Stimulated activated CD8-positive, alpha-beta memory T cell treated with anti-CD3 and anti-CD28 coated beads, Interleukin-7, amount 100 ng/mL, for 1 hour (primary cell): ENCODE results near the gene CDIPT.

Experiments
- DNase-seq, 2 donors: peaks; one replicate each; pipeline ENCODE4 v3.0.0-alpha.2; 2020; ENCODE audit warnings: low read depth in 2 of 2

CDIPT gene

DNA sequence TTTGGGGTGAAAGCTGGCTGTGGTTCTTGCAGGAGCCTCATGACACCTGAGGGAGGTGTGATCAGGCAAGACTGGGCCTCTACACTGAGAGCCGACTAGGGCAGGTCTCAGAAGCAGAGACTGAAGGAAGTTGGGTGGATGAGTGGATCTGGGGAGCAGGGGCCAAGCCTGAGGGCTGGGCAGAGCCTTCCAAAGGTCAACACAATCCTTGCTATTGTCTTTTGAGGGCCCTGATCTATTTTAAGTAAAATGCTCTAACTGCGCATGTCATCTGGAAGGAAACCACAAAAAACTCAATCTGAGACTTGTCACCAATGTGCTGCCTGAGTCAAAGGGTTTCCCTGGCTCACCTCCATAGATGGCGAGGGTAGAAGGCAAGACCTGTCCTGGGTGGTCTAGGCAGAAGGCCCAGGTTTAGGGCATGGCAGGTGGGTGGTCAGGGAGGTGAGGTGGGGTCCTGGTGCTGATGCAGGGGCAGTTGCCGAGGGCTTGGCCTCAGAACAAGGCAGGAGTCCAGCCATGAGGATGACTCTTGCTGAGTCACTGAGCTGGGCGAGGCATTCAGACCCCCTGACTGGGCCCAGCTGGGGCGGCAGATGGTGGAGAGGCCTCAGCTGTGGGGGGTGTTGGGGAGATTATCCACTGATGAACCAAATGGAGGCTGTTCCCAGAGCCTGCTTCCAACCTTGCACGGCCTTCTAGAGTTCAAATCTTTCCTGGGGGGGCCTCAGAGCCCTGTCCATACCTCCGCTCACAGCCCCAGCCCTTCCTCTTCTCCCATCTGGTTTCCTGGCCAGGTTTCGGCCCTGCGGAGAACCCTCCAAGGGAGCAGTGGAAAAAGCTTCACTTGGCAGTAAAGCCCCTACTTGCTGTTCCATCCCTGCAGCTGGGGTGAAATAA lies 37.6 kb downstream of the CDIPT start:
- no peak for DNase-seq

DNA sequence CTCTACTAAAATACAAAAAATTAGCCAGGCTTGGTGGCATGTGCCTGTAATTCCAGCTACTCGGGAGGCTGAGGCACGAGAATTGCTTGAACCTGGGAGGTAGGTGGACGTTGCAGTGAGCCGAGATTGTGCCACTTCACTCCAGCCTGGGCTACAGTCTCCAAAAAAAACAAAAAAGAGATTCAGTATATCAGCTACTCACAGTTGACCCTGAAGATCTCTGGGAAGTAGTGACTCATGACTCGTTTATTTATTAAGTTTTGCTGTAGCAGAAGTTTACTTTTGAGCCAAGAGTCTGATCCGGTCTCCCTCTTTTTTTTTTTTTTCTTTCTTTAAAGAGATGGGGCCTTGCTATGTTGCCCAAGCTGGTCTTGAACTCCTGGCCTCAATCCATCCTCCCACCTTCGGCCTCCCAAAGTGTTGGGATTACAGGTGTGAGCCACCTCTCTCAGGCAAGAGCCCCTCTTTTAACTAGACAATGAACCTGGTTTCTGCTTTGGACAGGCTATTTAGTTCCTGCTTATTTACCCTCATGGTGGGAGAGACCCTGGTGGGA lies 38.4 kb downstream of the CDIPT start:
- no peak for DNase-seq

DNA sequence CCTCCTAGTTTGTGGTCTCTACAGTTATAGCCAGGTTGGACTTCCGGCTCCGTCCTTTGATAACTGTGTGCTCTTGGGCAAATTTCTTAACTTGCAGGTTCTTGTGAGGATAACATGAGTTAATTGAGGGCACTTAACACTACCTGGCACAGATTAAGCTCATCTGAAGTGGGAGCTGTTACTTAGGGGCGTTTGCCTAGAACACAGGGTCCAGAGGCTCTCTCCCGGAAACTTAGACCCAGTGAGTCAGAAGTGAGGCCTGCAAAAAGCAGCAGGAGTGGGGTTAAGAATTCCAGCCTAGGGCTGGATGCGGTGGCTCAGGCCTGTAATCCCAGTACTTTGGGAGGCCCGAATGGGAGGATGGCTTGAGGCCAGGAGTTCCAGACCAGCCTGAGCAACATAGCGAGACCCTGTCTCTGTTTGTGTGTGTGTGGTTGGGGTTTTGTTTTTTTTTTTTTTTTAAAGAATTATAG lies 41.3 kb downstream of the CDIPT start:
- DNase-seq, result no peak

DNA sequence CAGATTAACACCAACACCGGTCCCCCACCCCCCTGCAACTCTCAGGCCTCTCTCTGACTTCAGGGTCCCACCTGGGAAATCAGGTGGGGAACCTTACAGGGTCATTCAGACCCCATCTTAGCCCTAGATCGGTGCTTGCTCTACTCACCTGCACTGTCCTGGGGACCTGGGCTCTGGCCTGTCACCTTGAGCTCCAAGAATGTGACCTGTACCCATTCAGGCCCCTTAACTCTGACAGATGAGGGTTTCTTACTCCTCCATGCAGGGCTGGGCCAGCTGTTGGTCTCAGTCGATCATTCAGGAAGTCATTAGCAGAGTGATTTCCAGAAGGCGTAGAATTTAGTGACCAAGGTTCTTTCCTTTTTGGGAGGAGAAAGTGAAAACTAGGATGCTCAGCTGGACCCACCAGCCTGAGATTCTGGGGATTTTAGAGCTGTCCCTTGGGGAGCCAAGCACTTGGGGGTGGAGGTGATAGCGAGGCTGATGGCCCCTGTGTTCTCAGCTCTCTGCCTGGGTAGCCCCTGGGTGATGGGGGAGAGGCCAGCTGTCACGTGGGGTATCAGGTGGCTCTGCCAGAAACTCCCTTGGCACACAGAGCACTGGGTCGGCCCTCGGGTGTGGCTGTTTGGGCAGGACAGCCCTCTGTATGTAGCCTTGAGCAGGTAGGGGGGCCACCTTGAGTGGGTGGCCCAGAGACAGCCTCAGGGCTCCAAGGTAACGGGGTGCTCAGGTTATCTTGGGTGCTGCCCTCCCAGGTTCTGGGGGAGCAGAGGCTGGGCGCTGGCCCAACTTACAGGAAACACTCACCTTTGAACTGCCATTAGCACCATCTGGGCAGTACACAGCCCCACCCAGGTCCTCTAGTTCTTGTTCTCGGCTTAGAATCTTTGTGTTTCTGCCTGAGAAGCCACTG lies 42.0 kb downstream of the CDIPT start:
- DNase-seq, result no peak

DNA sequence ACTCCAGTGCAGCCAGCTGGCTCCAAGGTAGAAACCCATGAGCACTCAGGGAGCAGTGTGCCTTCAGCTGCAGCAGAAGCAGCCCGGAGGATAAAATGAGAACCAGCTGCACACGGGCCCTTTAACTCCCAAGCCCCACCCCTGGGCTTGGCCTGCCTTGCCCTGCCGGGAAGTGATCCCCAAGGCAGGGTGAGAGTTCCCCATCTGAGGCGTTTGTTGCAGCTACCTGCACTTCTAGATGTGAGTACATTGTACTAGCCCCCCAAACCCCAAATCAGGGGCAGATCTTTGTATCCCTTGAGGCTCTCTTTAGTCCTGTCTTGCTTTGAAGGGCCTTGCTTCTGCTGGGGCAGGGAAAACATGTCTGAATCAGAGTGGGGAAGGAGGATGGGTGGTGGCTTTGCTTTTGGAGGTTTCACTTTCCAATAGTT lies 42.7 kb downstream of the CDIPT start, which contains the start of gene MVP:
Gene MVP, plus strand, starts transcription at position 192 of the 431 bp plus-strand sequence. CDS start 10,088 bp downstream, outside the sequence.
- DNase-seq, result no peak

DNA sequence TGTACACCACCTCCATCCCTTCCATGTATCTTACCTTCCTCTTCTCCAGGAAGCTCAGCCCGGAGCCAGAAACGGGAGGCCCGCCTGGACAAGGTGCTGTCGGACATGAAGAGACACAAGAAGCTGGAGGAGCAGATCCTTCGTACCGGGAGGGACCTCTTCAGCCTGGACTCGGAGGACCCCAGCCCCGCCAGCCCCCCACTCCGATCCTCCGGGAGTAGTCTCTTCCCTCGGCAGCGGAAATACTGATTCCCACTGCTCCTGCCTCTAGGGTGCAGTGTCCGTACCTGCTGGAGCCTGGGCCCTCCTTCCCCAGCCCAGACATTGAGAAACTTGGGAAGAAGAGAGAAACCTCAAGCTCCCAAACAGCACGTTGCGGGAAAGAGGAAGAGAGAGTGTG lies 43.5 kb downstream of the CDIPT start:
- DNase-seq, result no peak

DNA sequence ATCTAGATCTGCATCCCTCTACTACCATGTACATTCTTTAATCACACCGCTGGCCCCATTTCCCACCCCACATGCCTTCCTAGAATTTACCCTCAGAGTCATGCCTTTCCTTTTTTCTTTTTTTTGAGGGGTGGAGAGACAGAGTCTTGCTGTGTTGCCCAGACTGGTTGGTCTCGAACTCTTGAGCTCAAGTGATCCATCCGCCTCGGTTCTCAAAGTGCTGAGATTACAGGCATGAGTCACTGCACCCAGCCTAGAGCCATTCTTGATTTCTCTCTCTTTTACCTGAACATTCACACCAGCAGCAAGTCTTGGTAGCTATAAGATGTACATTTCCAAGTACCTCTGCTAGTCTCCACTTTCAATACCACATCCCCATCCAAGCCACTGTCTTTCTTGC lies 44.9 kb downstream of the CDIPT start:
- DNase-seq, result no peak

DNA sequence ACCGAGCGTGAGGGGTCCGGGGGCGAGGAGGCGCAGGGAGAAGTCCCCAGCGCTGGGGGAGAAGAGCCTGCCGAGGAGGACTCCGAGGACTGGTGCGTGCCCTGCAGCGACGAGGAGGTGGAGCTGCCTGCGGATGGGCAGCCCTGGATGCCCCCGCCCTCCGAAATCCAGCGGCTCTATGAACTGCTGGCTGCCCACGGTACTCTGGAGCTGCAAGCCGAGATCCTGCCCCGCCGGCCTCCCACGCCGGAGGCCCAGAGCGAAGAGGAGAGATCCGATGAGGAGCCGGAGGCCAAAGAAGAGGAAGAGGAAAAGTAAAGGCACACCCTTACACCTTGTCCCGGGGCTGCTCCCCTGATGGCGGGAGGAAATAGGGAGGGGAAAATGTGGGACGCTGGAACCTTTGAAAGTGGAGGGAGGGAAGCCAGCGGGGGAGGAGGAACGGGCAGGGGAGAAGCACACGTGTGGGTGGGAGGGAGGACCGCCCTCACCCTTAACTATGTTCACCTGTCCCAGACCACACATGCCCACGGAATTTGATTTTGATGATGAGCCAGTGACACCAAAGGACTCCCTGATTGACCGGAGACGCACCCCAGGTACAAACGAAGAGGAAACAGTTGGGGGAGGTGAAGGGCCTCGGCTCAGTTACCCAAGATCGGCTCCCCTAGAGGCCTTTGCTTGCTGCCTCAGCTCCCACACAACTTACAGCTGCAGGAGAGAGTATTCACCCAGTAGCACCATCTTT lies 46.2 kb downstream of the CDIPT start:
- no peak for DNase-seq

DNA sequence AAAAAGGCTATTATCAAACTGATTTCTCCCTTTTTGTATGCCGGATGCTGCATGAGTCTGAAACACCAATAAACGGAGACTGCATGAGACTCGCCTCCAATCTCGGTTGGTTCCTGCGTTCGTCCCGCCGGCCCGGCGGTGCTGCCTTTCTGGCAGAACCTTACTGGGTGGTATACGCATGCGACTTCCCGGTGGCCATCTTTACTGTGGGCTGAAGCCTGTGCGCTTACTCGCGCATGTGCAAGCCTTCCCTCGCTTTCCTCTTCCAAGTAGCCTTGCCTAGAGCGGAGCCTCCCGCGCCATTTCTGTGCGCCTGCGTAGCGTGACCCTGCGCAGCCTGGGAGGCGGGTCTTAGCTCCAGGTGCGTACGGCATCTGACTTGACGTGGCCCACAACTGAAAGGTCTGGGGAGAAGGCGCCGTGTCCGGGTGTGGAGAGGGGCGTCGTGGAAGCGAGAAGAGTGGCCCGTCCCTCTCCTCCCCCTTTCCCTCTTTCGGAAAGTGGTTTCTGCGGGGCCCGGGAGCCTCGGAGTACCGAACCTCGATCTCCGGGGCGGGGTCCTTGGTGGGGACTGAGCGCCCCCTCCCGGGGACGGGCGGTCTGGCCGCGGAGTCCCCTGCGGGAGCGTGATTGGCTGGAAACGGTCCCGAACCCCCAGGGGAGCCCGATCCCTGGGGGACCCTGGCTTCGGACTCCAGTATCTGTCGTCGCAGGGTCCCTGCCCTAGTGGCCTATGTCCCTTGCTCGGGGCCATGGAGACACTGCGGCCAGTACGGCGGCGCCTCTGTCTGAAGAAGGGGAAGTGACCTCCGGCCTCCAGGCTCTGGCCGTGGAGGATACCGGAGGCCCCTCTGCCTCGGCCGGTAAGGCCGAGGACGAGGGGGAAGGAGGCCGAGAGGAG lies 47.0 kb downstream of the CDIPT start, which contains the start of gene PAGR1:
Gene PAGR1, plus strand, starts transcription at position 360 of the 901 bp plus-strand sequence. Its CDS starts 374 bp downstream, at position 734.
- DNase-seq, result peak; percentile 96 to 97

DNA sequence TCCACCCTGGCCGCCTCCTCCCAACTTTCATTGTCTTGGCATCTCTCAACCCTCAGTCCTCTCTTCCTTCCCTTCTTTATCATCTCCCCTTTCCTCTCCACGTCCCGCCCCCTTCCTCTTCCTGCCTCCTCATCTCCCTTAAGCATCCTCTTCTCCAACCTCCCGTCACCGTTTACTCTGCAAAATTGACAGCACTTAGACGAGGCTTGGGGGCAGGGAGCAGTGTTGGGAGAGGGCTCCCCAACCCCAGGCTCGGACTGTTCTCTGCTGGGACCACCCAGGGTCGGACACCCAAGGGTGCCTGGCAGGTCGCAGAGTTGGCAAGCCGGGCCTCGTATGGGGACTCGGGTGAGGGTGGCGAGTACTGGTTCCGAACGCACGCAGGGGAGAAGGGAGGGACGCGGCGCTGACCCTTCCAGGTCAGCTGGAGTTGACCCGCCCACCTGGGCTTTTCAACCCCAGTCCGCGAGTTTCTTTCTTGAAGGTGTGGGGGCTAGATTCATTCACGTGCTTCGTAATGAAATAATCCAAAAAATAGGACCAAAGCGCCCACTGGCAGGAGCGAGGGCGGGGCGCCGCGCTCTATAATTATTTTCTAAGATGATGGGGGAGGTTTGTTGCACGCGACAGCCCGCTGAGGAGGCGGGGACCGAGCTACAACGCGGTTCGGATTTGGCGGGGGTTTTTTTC lies 47.8 kb downstream of the CDIPT start:
- DNase-seq, result no peak

DNA sequence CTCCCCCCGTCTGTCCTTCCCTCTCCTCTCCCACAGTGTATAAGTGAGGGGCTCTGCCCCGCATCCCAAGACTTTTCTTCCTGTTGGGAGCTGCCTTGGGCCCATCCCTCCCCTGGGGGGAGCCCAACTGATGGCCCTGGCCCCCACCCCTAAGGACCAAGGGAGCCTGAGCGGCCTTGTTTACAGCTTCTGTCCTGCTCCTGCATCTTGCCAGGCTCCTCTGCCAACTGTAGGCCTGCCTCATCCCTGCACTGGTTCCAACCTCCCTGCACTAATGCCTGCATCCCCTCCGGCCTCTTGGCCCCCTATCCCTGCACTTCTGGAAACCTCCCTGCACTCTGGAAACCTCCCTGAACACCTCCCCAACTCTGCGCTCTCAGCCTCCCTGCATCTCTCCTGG lies 48.4 kb downstream of the CDIPT start:
- no peak for DNase-seq

DNA sequence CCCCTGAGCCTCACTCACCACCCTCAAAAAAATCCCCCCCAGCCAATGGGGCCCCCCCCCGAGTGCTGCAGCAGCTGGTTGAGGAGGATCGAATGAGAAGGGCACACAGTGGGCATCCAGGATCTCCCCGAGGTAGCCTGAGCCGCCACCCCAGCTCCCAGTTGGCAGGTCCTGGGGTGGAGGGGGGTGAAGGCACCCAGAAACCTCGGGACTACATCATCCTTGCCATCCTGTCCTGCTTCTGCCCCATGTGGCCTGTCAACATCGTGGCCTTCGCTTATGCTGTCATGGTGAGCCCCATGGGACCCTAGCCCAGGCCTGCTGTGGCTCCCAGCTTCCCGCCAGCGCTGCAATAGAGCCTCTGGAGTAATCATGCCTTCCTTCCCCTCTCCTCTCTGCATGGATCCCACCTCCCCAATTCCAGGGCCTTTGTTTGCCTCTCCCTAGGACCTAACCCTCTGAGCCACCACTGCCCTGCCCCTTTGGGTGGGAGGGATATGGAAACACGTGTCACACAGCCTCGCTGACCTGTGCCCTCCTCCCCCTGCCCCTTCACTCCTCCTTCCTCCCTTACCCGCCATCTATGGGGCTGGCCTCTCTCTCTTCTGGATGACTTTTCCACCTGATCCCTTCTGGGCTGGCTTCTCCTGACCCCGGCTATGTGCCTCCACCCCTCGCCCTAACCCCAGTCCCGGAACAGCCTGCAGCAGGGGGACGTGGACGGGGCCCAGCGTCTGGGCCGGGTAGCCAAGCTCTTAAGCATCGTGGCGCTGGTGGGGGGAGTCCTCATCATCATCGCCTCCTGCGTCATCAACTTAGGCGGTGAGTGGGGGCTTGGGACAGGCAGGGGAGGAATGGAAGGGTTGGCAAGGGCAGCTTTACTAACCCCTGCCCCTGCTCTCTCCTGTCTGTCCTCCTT lies 49.1 kb downstream of the CDIPT start:
- DNase-seq, result no peak

DNA sequence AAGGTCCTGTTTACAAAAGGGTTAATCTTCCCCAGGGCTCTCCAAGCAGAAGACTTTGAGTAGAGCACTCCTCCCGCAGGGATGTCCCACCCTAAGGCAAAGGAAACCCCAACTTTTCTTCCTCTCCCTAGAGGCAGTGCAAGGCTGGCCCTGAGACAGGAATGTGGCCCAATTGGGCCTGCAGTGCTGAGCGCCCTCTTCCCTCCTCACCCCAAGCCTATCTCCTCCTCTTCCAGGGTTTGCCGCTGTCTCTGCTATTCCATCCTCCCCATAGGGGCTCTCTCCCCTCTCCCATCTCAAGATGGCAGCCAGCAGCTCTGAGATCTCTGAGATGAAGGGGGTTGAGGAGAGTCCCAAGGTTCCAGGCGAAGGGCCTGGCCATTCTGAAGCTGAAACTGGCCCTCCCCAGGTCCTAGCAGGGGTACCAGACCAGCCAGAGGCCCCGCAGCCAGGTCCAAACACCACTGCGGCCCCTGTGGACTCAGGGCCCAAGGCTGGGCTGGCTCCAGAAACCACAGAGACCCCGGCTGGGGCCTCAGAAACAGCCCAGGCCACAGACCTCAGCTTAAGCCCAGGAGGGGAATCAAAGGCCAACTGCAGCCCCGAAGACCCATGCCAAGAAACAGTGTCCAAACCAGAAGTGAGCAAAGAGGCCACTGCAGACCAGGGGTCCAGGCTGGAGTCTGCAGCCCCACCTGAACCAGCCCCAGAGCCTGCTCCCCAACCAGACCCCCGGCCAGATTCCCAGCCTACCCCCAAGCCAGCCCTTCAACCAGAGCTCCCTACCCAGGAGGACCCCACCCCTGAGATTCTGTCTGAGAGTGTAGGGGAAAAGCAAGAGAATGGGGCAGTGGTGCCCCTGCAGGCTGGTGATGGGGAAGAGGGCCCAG lies 50.0 kb downstream of the CDIPT start:
- DNase-seq, result no peak

DNA sequence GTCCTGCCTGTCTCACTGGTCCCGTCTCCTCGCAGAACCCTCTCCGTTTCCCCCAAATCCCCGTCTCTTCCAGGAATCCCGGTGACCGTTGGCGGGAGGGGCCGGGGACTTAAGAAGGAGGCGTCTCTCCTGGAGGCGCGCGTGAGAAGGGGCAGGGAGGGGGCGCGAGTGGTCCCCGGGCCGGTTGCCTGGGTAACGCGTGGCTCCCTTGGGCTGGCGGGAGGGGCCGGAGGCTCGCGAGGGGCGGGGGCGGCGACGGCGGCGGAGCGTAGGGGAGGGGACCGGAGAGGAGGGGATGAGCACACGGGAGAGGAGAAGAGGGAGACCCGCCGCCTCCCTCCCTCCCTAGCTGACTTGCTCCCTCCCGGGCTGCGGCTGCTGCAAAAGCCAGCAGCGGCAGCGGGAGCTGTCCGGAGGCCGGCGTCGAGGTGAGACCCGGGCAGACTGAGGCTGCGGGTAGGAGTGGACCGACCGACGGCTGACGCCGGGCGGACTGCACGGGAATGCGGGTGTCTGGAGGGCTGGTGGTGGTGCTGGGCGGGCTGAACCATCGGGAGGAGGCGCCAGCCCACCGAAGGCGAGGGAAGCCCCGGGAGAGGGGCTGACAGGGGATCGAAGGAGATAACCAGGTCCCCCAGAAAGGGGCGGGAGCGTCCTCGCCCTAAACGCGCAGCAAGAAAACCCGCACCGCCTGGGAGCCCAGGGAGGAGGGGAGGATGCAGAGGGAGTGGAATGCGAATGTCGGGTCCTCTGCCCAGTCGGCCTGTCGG lies 50.9 kb downstream of the CDIPT start, which contains the start of gene PRRT2:
Gene PRRT2, plus strand, starts transcription at position 298 of the 770 bp plus-strand sequence. CDS start 862 bp downstream, outside the sequence.
- DNase-seq, result no peak

DNA sequence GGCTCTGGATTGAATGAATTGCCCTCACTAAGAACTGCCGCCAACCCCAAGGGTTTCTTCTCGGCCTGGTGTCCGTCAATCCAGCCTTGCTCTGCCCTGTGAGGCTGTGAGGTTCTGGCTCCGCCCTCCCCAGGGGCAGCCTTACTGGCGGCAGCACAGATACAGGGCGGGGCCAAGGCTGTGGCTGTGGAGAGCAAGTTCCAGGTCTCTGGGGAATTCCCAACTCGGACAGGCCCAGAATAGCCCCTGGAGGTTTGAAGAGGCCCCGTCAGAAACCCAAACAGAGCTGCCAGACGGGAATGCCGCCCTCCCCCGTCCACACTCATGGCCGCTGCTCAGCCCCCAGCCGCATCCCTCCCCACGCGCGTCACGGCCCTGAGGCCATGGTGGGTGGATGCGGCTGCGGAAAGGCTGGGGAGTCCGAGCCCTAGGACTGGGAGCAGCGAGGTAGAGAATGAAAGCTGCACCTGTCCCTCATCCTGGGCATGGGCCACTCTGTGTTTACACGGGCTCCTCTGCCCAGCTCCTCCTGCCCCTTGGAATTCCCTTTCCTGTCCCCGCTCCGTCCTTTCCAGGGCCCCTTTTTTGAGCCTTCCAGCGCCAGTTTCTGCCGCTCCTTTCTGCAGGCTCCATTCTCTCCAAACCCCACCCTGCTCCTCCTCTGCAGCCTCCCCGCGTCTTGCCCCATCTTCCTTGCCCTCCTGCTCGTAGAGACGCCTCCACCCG lies 51.7 kb downstream of the CDIPT start:
- no peak for DNase-seq

DNA sequence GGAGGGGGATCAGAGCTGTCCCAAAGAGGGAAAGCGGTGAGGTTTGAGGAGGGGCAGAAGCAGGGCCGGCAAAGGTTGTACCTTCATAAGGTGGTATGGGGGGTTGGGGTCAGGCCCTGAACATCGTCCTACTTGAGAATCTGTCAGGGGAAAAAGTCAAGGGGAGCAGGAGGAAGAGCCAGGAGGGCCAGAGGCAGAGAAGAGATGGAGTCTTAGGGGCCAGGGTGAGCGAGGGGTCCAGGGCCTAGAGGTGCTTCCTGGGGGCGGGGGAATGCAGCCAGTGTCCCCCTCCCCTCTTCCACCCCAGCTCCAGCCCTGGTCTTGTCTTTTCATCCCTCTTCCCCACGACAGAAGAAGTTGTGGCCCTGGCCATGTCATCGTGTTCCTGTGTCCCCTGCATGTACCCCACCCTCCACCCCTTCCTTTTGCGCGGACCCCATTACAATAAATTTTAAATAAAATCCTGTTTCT lies 52.3 kb downstream of the CDIPT start:
- DNase-seq, result no peak
